T-helper 1 cell treated with Interleukin-12 subunit alpha and Interleukin-12 subunit beta and Interleukin-4 antibody, amounts not matched to agents 30 μg/mL and 1 μg/mL, for 36 hours (primary cell): Measurements from ENCODE around the gene MRPL27.

Experiments used
- H3K27ac Mint-ChIP-seq: one replicate; pipeline ENCODE4 v1.8.0; 2021; ENCODE audit warnings: mild to moderate bottlenecking, mixed read lengths
- H3K27me3 Mint-ChIP-seq: one replicate; pipeline ENCODE4 v1.8.0; 2021; ENCODE audit warnings: low read depth, mixed read lengths
- H3K36me3 Mint-ChIP-seq: one replicate; pipeline ENCODE4 v1.8.0; 2021; ENCODE audit warnings: low read depth, mixed read lengths
- H3K4me1 Mint-ChIP-seq: one replicate; pipeline ENCODE4 v1.8.0; 2021; ENCODE audit warnings: low read depth, mixed read lengths
- H3K4me3 Mint-ChIP-seq: one replicate; pipeline ENCODE4 v1.8.0; 2021; ENCODE audit warnings: mild to moderate bottlenecking, moderate library complexity, mixed read lengths
- H3K9me3 Mint-ChIP-seq: one replicate; pipeline ENCODE4 v1.8.0; 2021; ENCODE audit warnings: mixed read lengths

The MRPL27 gene

DNA sequence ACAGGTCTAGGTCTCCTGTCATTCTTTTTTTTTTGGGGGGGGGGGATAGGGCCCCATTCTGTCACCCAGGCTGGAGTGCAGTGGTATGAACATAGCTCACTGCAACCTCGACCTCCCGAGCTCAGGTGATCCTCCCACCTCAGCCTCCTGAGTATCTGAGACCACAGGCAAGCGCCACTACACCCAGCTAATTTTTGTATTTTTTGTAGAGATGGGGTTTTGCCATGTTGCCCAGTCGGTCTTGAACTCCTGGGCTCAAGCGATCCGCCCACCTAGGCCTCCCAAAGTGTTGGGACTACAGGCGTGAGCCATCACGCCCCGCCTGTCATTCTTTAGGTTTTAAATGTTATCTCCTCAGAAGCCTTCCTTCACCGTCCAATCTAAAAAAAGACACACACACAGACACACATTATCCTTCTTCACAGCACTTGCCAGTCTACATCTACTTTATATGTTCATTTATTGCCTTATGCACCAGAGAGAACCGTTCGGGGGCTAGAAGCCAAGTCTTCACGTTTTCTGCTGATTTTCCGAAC lies 694 bp downstream of the MRPL27 start:
- Mint-ChIP-seq H3K27ac (peak overlapping the region; percentile 97), H3K9me3 (no peaks in the 10 kb centered on the region), H3K36me3 (peaks cover 34% of the 10 kb centered on the region), H3K4me3 (peak overlapping the region; percentile 92), H3K4me1 (peaks cover 21% of the 10 kb centered on the region), H3K27me3 (no peaks in the 10 kb centered on the region)

DNA sequence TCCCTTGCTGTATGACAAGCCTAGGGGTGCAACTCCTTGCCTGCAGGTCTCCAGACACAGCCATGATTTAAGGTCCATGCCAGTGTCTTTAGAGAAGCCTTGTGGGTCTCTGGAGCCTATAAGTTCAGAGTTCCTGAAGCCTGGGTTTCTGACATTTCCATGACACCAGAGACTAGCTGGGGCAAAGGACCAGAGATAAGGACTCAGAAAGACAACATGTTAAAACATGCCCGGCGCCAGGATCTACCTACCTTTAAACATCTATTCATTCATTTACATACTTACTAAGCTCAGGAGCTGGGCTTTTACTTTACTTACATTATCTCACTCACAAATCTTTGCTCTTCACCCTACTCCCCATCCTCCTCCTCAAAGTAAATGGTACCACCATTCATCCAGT lies 1.5 kb downstream of the MRPL27 start:
- H3K9me3 Mint-ChIP-seq, result no peaks in the 10 kb centered on the region
- H3K27me3 Mint-ChIP-seq, result no peaks in the 10 kb centered on the region
- peaks cover 34% of the 10 kb centered on the region for H3K36me3 Mint-ChIP-seq
- peaks cover 21% of the 10 kb centered on the region for H3K4me1 Mint-ChIP-seq
- peak overlapping the region; percentile 97 for H3K27ac Mint-ChIP-seq
- peak overlapping the region; percentile 92 for H3K4me3 Mint-ChIP-seq

DNA sequence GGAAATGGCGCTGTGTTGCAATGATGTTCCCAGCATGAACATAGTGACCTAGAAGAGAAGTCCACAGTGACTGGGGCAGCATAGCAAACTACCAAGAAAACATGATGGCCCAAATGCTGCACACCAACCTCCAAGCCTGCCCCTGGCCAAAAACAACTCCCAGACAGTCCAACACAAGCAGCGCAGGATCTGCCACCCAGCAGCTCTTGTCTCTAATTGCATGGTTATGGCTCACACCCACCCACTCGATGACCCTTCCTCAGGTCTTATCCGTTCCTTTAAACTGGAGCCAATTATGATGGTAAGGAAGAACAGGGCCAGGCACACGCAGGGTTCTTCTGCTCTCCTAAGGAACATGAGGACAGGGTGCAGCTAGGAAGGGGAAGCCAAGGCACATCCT lies 2.9 kb downstream of the MRPL27 start:
- H3K9me3 Mint-ChIP-seq, result no peaks in the 10 kb centered on the region
- H3K4me3 Mint-ChIP-seq, result no peak overlapping the region
- peaks cover 21% of the 10 kb centered on the region for H3K4me1 Mint-ChIP-seq
- no peak overlapping the region for H3K27ac Mint-ChIP-seq
- H3K36me3 Mint-ChIP-seq, result peaks cover 37% of the 10 kb centered on the region
- H3K27me3 Mint-ChIP-seq, result no peaks in the 10 kb centered on the region

DNA sequence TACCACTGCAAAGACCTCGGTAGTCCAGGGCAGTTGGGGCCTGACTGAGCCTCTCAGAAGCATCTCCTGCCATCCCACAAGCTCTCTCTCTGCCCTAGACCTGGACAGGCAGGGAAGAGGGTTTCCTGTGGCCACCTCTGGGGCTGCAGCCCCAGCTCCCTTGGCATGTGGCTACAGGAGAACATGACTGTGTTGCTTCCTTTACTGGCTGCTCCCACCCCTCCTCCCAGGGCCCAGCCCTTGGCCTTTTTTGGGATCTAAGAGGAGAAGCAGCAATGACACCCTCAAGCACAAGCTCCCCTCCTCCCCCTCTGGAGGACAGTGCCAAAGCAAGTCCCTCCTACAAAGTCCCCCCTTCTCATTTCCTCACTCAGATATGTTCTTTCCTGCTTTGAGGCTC lies 5.6 kb downstream of the MRPL27 start:
- Mint-ChIP-seq H3K9me3 (no peaks in the 10 kb centered on the region), H3K4me1 (peaks cover 15% of the 10 kb centered on the region), H3K4me3 (no peak overlapping the region), H3K27ac (no peak overlapping the region), H3K27me3 (no peaks in the 10 kb centered on the region), H3K36me3 (peaks cover 34% of the 10 kb centered on the region)

DNA sequence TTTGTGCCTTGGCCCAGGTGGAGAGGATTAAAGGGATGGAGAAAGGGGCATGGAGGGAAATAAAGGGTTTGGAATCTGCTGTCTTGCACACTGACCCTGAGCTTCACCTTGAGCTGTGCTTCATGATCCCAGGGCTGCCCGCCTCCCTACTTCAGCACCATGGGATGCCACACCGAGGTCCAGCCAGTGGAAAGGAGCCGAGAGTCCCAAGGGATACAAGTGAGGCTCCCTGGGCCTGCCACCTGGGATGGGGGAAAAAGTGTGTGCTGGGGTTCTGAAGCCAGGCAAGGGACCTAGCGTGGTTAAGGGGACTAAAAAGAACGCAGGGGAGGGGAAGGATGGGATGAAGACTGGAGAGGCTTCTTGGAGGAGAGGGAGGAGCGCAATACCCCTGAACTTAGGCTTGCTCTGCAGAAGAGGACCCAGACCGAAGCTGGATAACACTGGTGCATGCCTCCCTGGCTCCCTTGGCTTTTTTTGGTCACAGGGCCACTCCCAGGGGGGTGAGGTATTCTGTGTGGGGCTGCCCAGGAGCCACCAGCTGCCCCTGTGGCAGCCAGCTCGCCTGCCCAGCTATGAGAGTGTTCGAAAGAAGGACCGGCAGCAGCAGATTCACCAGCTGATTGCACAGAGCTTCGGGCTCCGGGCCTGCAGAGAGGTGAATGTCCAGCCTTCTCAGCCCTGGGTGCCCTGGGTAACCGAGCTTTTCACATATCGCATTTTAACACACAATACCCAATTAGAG lies 7.2 kb downstream of the MRPL27 start:
- Mint-ChIP-seq H3K27ac (no peak overlapping the region), H3K4me3 (no peak overlapping the region), H3K36me3 (peaks cover 26% of the 10 kb centered on the region), H3K4me1 (peaks cover 11% of the 10 kb centered on the region), H3K27me3 (no peaks in the 10 kb centered on the region), H3K9me3 (no peaks in the 10 kb centered on the region)

DNA sequence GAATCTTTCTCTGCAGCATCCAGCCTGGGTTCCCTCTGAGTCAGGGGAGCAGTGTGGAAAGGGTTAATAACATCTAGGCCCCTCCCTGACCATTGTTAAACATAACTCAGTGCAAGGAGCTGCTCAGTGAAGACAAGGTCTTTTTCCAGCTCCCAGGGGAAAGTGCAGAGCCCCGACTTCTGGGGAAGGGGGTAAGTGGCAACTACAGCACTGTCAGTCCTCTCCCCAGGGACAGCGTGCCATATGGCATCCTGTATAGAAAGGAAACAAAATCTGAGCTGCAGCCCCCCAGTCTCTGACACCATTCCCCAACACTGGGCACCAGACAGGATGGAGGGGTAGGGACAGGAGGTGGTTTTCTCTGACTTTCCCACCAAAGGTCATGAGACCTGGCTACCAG lies 7.8 kb downstream of the MRPL27 start:
- Mint-ChIP-seq H3K9me3 (no peaks in the 10 kb centered on the region), H3K27me3 (no peaks in the 10 kb centered on the region), H3K4me3 (no peak overlapping the region), H3K36me3 (peaks cover 22% of the 10 kb centered on the region), H3K4me1 (peaks cover 8% of the 10 kb centered on the region), H3K27ac (no peak overlapping the region)

DNA sequence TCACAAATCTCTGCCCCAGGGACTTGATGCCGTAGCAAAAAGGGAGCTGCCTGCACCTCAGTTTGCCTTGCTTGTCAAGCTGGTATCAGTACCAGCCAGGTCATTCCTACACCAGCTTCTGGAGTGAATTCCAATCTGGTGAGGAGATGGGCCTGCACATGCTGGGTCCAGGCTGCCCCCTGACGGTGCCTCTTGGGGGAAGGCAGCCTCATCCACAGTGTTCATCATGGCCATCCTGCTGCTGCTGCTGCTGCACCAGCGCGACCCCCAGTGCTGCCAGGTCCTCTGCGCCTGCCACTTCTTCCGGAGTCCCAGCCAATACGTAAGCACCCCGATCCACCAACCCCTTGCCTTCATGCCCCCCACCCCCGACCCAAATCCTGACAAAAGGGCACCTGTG lies 8.3 kb downstream of the MRPL27 start:
- Mint-ChIP-seq H3K4me1 (peaks cover 8% of the 10 kb centered on the region), H3K27ac (no peak overlapping the region), H3K9me3 (no peaks in the 10 kb centered on the region), H3K27me3 (no peaks in the 10 kb centered on the region), H3K36me3 (peaks cover 20% of the 10 kb centered on the region), H3K4me3 (no peak overlapping the region)

DNA sequence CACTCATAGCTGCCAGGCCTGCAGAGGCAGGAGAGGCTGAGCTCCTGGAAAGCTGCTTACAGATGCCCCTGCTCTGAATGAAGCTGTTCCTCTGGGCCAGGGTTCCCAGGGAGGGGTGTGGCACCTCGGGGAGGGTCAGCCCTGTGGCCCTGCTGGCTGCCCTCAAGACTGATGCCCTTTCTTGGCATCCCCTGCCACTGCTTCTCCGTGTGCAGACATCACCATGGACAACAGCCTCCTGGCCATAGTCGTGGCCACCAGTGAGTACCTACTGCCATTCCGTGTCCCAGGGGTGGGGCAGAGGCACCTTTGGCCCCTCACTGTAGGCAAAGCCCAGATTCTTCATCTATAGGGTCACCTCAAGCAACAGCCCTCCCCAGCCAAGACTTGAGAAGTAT lies 8.9 kb downstream of the MRPL27 start:
- Mint-ChIP-seq H3K36me3 (peaks cover 23% of the 10 kb centered on the region), H3K4me3 (no peak overlapping the region), H3K9me3 (no peaks in the 10 kb centered on the region), H3K4me1 (peaks cover 8% of the 10 kb centered on the region), H3K27me3 (no peaks in the 10 kb centered on the region), H3K27ac (no peak overlapping the region)

DNA sequence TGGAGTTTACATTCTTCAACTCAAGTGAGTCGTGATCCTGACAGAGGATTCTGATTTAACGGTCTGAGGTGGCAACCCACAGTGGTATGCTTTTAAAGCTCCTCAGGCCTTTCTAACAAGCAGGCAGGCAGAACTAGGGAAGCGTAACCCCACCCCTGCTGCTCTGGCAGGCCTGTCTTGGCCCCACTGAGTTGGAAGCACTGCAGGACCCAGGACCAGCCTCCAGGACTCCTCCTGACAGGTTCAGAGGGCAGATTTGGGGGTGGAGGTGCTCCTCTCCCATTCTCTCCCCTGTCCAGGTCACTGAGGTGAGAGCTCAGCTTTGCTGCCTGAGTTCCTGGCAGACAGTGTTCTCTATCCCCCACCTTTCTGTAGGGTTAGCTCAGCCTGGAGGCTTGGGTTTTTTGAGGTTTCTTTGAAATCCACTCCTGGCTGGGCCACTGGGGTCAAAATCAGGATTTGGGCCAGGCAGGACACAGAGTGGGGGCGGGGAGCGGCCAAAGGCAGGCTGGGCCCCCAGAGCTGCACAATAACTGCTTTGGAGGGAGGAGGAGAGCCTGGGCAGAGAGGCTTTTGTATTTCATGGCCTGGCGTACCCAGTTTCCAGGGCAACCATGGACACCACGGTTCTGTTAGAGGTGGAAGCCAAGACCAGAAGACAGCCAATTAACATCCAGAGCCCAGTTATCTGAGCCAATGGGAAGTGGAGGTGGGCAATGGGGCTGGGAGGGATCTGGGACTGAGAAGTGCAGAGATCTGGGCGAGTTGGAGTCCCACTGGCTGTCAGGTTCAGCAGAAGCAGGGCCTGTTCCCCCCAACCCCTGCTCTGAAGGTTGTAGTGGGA lies 9.5 kb downstream of the MRPL27 start:
- Mint-ChIP-seq H3K9me3 (no peaks in the 10 kb centered on the region), H3K27me3 (no peaks in the 10 kb centered on the region), H3K27ac (no peak overlapping the region), H3K4me1 (peaks cover 8% of the 10 kb centered on the region), H3K4me3 (no peak overlapping the region), H3K36me3 (peaks cover 23% of the 10 kb centered on the region)

DNA sequence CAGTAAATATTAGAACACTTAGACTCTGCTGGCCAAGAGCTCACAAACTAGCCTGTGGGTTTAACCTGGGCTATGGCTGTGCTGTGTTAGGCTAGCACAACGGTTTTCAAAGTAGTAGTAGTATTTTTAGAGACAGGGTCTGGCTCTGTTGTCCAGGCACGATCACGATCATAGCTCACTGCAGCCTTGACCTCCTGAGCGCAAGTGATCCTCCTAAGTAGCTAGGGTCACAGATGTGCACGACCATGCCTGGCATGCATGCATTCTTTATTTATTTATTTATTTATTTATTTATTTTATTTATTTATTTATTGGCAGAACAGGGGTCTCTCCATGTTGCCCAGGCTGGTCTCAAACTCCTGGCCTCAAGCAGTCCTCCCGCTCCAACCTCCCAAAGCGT lies 10.3 kb downstream of the MRPL27 start:
- Mint-ChIP-seq H3K27ac (no peak overlapping the region), H3K27me3 (no peaks in the 10 kb centered on the region), H3K36me3 (peaks cover 20% of the 10 kb centered on the region), H3K4me1 (peaks cover 8% of the 10 kb centered on the region), H3K4me3 (no peak overlapping the region), H3K9me3 (no peaks in the 10 kb centered on the region)

DNA sequence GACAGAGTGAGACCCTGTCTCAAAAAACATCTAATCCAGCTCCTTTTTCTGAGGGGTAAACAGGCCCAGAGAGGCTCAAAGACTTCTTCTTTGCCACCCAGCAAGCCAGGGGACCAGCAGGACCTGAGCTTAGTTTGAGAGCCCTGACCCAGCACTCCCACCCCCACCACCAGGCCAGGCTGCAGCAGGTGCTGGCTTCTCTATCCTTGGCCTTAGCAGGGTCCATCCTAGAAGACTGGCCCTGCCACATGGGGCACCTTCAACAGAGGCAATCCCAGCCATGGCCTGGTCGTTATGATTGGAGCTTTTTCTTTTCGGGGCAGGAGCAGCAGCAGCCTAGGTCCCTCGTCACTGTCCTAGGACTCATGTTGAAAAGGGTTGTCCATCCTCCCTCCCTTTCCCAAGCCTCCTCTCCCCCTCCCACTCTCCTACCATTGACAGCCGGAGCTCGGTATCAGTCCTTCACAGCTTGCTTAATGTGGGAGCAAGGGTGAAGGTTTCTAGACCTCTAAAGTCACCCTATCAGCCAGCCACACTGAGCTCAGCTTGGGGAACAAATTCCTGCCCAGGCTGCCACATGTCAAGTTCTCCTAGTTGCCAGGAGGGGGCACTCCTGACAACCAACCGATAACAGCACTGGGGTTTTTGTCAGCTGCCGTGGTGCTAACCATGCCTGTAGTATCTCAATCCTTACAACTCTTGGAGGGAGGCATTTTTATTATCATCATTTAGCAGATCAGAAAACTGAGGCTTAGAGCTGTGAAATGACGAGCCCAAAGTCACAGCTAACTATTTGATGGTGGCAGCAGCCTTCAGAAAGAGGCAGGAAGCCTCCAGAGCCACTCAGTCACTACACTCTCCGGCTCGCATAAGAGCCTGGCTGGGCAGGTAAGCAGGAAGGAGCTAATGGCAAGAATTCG lies 11.2 kb downstream of the MRPL27 start:
- Mint-ChIP-seq H3K27me3 (no peaks in the 10 kb centered on the region), H3K9me3 (no peaks in the 10 kb centered on the region), H3K36me3 (peaks cover 17% of the 10 kb centered on the region), H3K27ac (peak overlapping the region; percentile 65), H3K4me3 (peak overlapping the region; percentile 3), H3K4me1 (peaks cover 8% of the 10 kb centered on the region)

DNA sequence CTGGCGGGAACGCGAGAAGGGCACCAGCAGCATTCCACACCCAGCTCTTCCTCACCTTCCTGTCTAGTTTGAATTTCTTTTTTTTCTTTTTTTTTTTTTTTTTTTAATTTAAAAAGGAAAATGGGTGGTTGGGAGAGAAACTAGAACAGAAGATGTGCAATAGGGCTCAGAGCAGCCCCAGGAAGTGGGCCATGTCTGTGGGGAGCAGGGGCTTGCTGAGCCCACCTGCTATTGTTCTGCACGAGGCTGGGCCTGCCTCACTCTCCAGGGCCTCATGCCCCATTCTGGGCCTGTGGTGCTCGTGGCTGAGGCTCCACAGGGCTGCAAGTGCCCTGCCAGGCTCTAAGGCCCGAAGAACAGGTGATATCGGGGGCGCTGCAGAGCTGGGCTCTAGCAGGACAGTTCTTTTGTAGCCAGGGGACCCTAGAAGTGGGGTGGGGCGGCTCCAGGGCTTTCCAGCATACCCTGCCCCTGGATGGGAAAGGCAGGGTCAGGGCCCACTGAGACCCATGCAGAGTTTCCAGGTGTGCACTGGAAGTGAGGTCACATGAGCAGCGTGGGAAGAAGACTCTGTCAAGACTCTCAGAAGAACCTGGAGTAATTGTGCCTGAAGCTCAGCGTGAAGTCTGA lies 12.4 kb downstream of the MRPL27 start:
- Mint-ChIP-seq H3K4me1 (peaks cover 8% of the 10 kb centered on the region), H3K4me3 (no peak overlapping the region), H3K27me3 (no peaks in the 10 kb centered on the region), H3K27ac (no peak overlapping the region), H3K9me3 (no peaks in the 10 kb centered on the region), H3K36me3 (peaks cover 15% of the 10 kb centered on the region)

DNA sequence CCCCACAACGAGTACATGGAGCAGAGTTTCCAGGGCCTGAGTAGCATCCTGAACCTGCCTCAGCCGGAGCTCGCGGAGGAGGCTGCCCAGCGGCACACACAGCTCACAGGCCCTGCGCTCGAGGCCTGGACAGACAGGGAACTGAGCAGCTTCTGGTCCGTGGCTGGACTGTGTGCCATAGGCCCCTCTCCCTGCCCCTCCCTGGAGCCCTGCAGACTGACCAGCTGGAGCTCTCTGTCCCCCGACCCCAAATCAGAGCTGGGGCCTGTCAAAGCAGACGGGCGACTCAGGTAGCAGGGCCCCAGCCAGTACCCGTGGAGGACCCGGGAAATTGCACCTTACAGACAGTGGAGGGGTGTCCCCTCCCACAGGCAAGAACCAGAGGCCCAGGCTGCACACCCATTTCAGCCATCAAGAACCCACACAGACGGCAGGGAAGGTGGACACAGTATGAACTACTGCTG lies 13.0 kb downstream of the MRPL27 start:
- Mint-ChIP-seq H3K27me3 (no peaks in the 10 kb centered on the region), H3K27ac (no peak overlapping the region), H3K36me3 (peaks cover 12% of the 10 kb centered on the region), H3K4me1 (peaks cover 8% of the 10 kb centered on the region), H3K4me3 (no peak overlapping the region), H3K9me3 (no peaks in the 10 kb centered on the region)
